ENCODE measurements around the gene SLTM. TPM values are rescaled to one million over a fixed set of nuclear protein-coding genes. Genes with fewer than 3 reads are reported as not detected.

The SLTM gene
- total RNA-seq, 1 donor from 2014 or later: 102 TPM

- FAIRE-seq (no peak), DNase-seq (ENCODE audit: low read depth) (no peak)
- Histone ChIP-seq H3K27me3 (ENCODE audit: control insufficient read depth, insufficient read depth, low read length) (no peaks in the 10 kb centered on the region), H3K36me3 (ENCODE audit: control insufficient read depth, insufficient read depth, low read length) (no peaks in the 10 kb centered on the region), H3K4me3 (ENCODE audit: low read depth, low read length) (peak overlapping the region; percentile 91)
- TF ChIP-seq, protein P1, sequence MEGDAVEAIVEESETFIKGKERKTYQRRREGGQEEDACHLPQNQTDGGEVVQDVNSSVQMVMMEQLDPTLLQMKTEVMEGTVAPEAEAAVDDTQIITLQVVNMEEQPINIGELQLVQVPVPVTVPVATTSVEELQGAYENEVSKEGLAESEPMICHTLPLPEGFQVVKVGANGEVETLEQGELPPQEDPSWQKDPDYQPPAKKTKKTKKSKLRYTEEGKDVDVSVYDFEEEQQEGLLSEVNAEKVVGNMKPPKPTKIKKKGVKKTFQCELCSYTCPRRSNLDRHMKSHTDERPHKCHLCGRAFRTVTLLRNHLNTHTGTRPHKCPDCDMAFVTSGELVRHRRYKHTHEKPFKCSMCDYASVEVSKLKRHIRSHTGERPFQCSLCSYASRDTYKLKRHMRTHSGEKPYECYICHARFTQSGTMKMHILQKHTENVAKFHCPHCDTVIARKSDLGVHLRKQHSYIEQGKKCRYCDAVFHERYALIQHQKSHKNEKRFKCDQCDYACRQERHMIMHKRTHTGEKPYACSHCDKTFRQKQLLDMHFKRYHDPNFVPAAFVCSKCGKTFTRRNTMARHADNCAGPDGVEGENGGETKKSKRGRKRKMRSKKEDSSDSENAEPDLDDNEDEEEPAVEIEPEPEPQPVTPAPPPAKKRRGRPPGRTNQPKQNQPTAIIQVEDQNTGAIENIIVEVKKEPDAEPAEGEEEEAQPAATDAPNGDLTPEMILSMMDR (IDR thresholded peaks at IDR 0.05; ENCODE audit: insufficient read depth, low read length, severe bottlenecking): no peak
Observed at GRCh38 chr15:58934114-58934447, 602 bp upstream of the SLTM start.

GRCh38 chr15:58932710-58933280 is 684 bp downstream of the SLTM start:
- Histone ChIP-seq H3K4me3 (ENCODE audit: low read depth, low read length) (peak overlapping the region; percentile 91), H3K27me3 (ENCODE audit: control insufficient read depth, insufficient read depth, low read length) (no peaks in the 10 kb centered on the region), H3K36me3 (ENCODE audit: control insufficient read depth, insufficient read depth, low read length) (peaks cover 4% of the 10 kb centered on the region)
- FAIRE-seq (no peak), DNase-seq (ENCODE audit: low read depth) (peak; percentile 5)
- TF ChIP-seq, protein P1 (IDR thresholded peaks at IDR 0.05; ENCODE audit: insufficient read depth, low read length, severe bottlenecking): no peak

DNA sequence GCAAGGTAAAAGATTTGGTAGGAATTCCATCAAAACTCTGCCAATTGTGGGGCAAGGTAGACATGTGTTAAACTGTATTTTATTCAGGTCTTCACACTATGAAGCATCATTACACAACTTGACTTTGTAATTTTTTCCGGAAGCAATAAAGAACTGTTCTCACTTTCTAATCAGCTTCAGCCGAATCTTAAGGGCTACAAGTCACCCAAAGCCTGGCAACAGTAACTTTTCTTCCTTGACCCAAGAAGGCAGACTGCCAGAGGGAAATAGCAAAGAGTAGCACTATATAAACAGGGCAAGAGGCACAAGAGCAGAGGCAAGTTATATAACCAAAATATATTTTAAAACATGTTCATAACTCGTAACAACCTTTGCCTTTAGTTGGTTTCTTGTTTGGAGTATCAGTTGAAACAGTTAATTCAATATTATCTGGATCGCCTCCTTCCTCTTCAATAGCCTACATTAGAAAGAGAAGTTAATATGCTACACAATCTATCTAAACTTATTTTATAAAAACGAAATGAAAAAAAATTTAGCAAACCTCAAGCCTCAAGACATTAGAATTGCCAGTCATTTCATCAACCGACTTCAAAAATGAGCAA is 1.4 kb downstream of the SLTM start:
- H3K27me3 ChIP-seq (ENCODE audit: control insufficient read depth, insufficient read depth, low read length): no peaks in the 10 kb centered on the region

DNA sequence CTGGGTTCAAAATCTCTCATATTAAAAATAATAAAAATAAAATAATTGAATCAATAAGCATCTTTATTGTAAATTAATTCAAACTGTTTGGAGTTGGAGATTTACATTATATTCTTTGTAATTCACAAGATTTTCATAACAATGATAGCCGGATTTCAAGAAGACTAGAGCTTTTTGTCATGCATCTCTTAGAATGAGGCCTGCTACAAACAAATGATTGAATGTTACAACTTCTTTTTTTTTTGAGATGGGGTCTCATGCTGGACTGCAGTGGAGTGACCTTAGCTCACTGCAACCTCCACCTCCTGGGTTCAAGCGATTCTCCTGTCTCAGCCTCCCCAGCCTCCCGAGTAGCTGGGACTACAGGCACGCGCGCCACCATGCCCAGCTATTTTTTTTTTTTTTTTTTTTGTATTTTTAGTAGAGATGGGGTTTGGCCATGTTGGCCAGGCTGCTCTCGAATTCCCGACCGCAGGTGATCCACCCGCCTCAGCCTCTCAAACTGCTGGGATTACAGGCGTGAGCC is 3.5 kb downstream of the SLTM start:
- FAIRE-seq: no peak
- peaks cover 7% of the 10 kb centered on the region for H3K36me3 ChIP-seq (ENCODE audit: control insufficient read depth, insufficient read depth, low read length)

More for the DNA sequence above, 1.4 kb downstream of the SLTM start:
- no peak for FAIRE-seq
- peak; percentile 25 for DNase-seq (ENCODE audit: low read depth)
- Histone ChIP-seq H3K4me3 (ENCODE audit: low read depth, low read length) (peak overlapping the region; percentile 91), H3K36me3 (ENCODE audit: control insufficient read depth, insufficient read depth, low read length) (peaks cover 7% of the 10 kb centered on the region)
- TF ChIP-seq, protein P1 (IDR thresholded peaks at IDR 0.05; ENCODE audit: insufficient read depth, low read length, severe bottlenecking): no peak

GRCh38 chr15:58926823-58927222 is 6.7 kb downstream of the SLTM start:
- DNase-seq (ENCODE audit: low read depth): no peak
- no peak for FAIRE-seq
- TF ChIP-seq, protein P1 (IDR thresholded peaks at IDR 0.05; ENCODE audit: insufficient read depth, low read length, severe bottlenecking): no peak
- Histone ChIP-seq H3K36me3 (ENCODE audit: control insufficient read depth, insufficient read depth, low read length) (peaks cover 9% of the 10 kb centered on the region), H3K4me3 (ENCODE audit: low read depth, low read length) (no peak overlapping the region), H3K27me3 (ENCODE audit: control insufficient read depth, insufficient read depth, low read length) (no peaks in the 10 kb centered on the region)

More for the DNA sequence above, 3.5 kb downstream of the SLTM start:
- no peak for DNase-seq (ENCODE audit: low read depth)
- Histone ChIP-seq H3K27me3 (ENCODE audit: control insufficient read depth, insufficient read depth, low read length) (no peaks in the 10 kb centered on the region), H3K4me3 (ENCODE audit: low read depth, low read length) (no peak overlapping the region)
- TF ChIP-seq, protein P1 (IDR thresholded peaks at IDR 0.05; ENCODE audit: insufficient read depth, low read length, severe bottlenecking): no peak
